H1 (cell line): ENCODE data around the gene ITGA4. TPM values are rescaled to one million over a fixed set of nuclear protein-coding genes. Genes with fewer than 3 reads are reported as not detected.
A peak's percentile ranks its signal among the peaks of the same experiment; 100 is the strongest.

Experiments
- CTCF ChIA-PET: fragments of 300-600 bp; sonication (Branson Sonifier 250); formaldehyde crosslinking; loops from one replicate; lab custom pipeline; 2021; ENCODE audit not compliant: partially characterized antibody; lab: Charles Lee
- POLR2A ChIA-PET: fragments of 300-600 bp; sonication (Branson Sonifier 250); formaldehyde crosslinking; loops from one replicate; lab custom pipeline; 2021; ENCODE audit warnings: inconsistent platforms; ENCODE audit not compliant: partially characterized antibody; lab: Charles Lee
- DNase-seq, 2 experiments: peaks; one replicate each; pipeline versions ENCODE4 v3.0.0 to v3.0.0-alpha.2; 2010 to 2022; ENCODE audit warnings: low spot score in 2 of 2, low read depth in 1 of 2, mixed read lengths in 1 of 2
- FAIRE-seq: peaks from 2 replicates; lab custom pipeline; 2011; peaks lifted over from hg19 to GRCh38; lab: Jason Lieb, UNC
- H2AFZ ChIP-seq: 2 replicates; pipeline ENCODE4 v1.8.1; 2012; ENCODE audit warnings: low read length, inconsistent platforms
- H2AK5ac ChIP-seq: 2 replicates; pipeline ENCODE4 v1.6.1; 2013; ENCODE audit warnings: low read depth, low read length
- H2BK120ac ChIP-seq: replicated peaks from 2 replicates; pipeline ENCODE3; 2013; ENCODE audit warnings: low read depth, low read length, inconsistent platforms
- H2BK12ac ChIP-seq: 2 replicates; pipeline ENCODE4 v1.6.1; 2013; ENCODE audit warnings: low read depth, low read length
- H2BK15ac ChIP-seq: 2 replicates; pipeline ENCODE4 v1.6.1; 2013; ENCODE audit warnings: low read length
- H2BK20ac ChIP-seq: 2 replicates; pipeline ENCODE4 v1.6.1; 2013; ENCODE audit warnings: low read length
- H2BK5ac ChIP-seq: 2 replicates; pipeline ENCODE4 v1.6.1; 2013; ENCODE audit warnings: low read depth, low read length
- H3K14ac ChIP-seq: 2 replicates; pipeline ENCODE4 v1.6.1; 2013; ENCODE audit warnings: inconsistent platforms; ENCODE audit not compliant: insufficient read length
- H3K18ac ChIP-seq: 2 replicates; pipeline ENCODE4 v1.6.1; 2013; ENCODE audit warnings: low read length; ENCODE audit errors: extremely low read depth
- H3K23ac ChIP-seq: 2 replicates; pipeline ENCODE4 v1.6.1; 2013; ENCODE audit warnings: inconsistent platforms; ENCODE audit not compliant: insufficient read length
- H3K23me2 ChIP-seq: 2 replicates; pipeline ENCODE4 v1.6.1; 2013; ENCODE audit warnings: low read depth, low read length
- H3K27ac ChIP-seq: 2 replicates; pipeline ENCODE4 v1.6.1; 2011; ENCODE audit warnings: low read depth, low read length, inconsistent platforms
- H3K27me3 ChIP-seq, 4 experiments: replicated peaks in 1 of 4; 1 replicate in 1 of 4; 2 replicates in 3 of 4; pipeline versions ENCODE4 v1.6.1 to v1.8.1; 2011 to 2013; ENCODE audit warnings: low read length in 3 of 4, mild to moderate bottlenecking in 3 of 4, inconsistent platforms in 2 of 4, mixed read lengths in 2 of 4, moderate library complexity in 1 of 4; ENCODE audit not compliant: control insufficient read depth in 3 of 4, insufficient read depth in 3 of 4; ENCODE audit errors: extremely low read depth in 1 of 4
- H3K36me3 ChIP-seq, 4 experiments: 2 replicates each; pipeline versions ENCODE4 v1.6.1 to v1.8.1; 2011 to 2013; ENCODE audit warnings: mild to moderate bottlenecking in 4 of 4, low read length in 3 of 4, moderate library complexity in 2 of 4, control low read depth in 1 of 4, inconsistent platforms in 1 of 4; ENCODE audit not compliant: insufficient read depth in 4 of 4, control insufficient read depth in 2 of 4
- H3K4ac ChIP-seq: replicated peaks from 2 replicates; pipeline ENCODE3; 2013; ENCODE audit warnings: low read length, low read depth, mixed read lengths, inconsistent platforms; ENCODE audit not compliant: insufficient read length
- H3K4me1 ChIP-seq, 4 experiments: replicated peaks in 1 of 4; 1 replicate in 1 of 4; 2 replicates in 3 of 4; pipeline versions ENCODE4 v1.6.1 to v1.8.1; 2011 to 2013; ENCODE audit warnings: low read length in 3 of 4, inconsistent platforms in 2 of 4, mixed read lengths in 1 of 4; ENCODE audit not compliant: insufficient read depth in 4 of 4, control insufficient read depth in 3 of 4
- H3K4me2 ChIP-seq, 2 experiments: 2 replicates each; pipeline versions ENCODE4 v1.6.1 to v1.8.1; 2011 to 2013; ENCODE audit warnings: low read depth in 2 of 2, low read length in 2 of 2, control low read depth in 1 of 2, inconsistent platforms in 1 of 2, mild to moderate bottlenecking in 1 of 2; ENCODE audit not compliant: insufficient read depth in 1 of 2
- H3K4me3 ChIP-seq, 4 experiments: fragments of 200-600, 300-600 bp in 1 of 4; sonication (generic), shearing (Covaris generic), sonication (Bioruptor Twin) in 1 of 4; 2 replicates each; pipeline versions ENCODE4 v1.5.1 to v1.8.1; 2011 to 2016; ENCODE audit warnings: low read length in 4 of 4, low read depth in 3 of 4, control low read depth in 2 of 4, inconsistent platforms in 2 of 4, mild to moderate bottlenecking in 2 of 4, mixed read lengths in 1 of 4, moderate library complexity in 1 of 4; ENCODE audit not compliant: insufficient read depth in 2 of 4; ENCODE audit errors: extremely low read depth in 1 of 4
- H3K56ac ChIP-seq: replicated peaks from 2 replicates; pipeline ENCODE3; 2013; ENCODE audit warnings: low read depth, mild to moderate bottlenecking, mixed read lengths, low read length, inconsistent platforms; ENCODE audit not compliant: insufficient read length
- H3K79me1 ChIP-seq: 2 replicates; pipeline ENCODE4 v1.6.1; 2013; ENCODE audit warnings: low read depth, low read length, control low read depth
- H3K79me2 ChIP-seq, 2 experiments: 2 replicates each; pipeline versions ENCODE4 v1.6.1 to v1.8.1; 2012 to 2013; ENCODE audit warnings: low read length in 2 of 2, mild to moderate bottlenecking in 2 of 2, inconsistent platforms in 1 of 2; ENCODE audit not compliant: insufficient read depth in 2 of 2, control insufficient read depth in 1 of 2
- H3K9ac ChIP-seq, 4 experiments: replicated peaks in 1 of 4; 1 replicate in 1 of 4; 2 replicates in 3 of 4; pipeline versions ENCODE4 v1.6.1 to v1.8.1; 2011 to 2013; ENCODE audit warnings: low read depth in 3 of 4, low read length in 3 of 4, control low read depth in 2 of 4, mild to moderate bottlenecking in 2 of 4, moderate library complexity in 2 of 4, inconsistent platforms in 1 of 4; ENCODE audit errors: extremely low read depth in 1 of 4
- H3K9me3 ChIP-seq, 2 experiments: 2 replicates each; pipeline versions ENCODE4 v1.6.1 to v1.8.1; 2012 to 2013; ENCODE audit warnings: mild to moderate bottlenecking in 2 of 2, moderate library complexity in 2 of 2, control low read depth in 1 of 2, inconsistent platforms in 1 of 2, low read depth in 1 of 2, low read length in 1 of 2, mixed read lengths in 1 of 2; ENCODE audit not compliant: insufficient read depth in 2 of 2
- H4K20me1 ChIP-seq, 2 experiments: replicated peaks in 1 of 2; 2 replicates each; pipeline versions ENCODE3 to v1.8.1; 2011 to 2013; ENCODE audit warnings: inconsistent platforms in 2 of 2, low read length in 2 of 2, mild to moderate bottlenecking in 1 of 2; ENCODE audit not compliant: insufficient read depth in 2 of 2, control insufficient read depth in 1 of 2
- H4K5ac ChIP-seq: 2 replicates; pipeline ENCODE4 v1.6.1; 2013; ENCODE audit warnings: low read length, low read depth, mixed read lengths, inconsistent platforms; ENCODE audit not compliant: insufficient read length
- H4K8ac ChIP-seq: 2 replicates; pipeline ENCODE4 v1.8.0; 2013; ENCODE audit warnings: mild to moderate bottlenecking, moderate library complexity, low read length, inconsistent platforms; ENCODE audit not compliant: insufficient read depth; ENCODE audit errors: extremely low read depth
- H4K91ac ChIP-seq: replicated peaks from 2 replicates; pipeline ENCODE3; 2013; ENCODE audit warnings: low read length, mixed read lengths, inconsistent platforms; ENCODE audit not compliant: insufficient read length
- BCL11A ChIP-seq, 2 experiments: IDR thresholded peaks; one replicate each; pipeline ENCODE4 v1.6.1; 2011; ENCODE audit warnings: low read depth in 2 of 2, low read length in 2 of 2, mild to moderate bottlenecking in 2 of 2
- JUND ChIP-seq: IDR thresholded peaks from 2 replicates; pipeline ENCODE4 v1.6.1; 2011; ENCODE audit warnings: mild to moderate bottlenecking, improper control_type of control experiment, low read length
- MAFK ChIP-seq: IDR thresholded peaks from 2 replicates; pipeline ENCODE4 v1.6.1; 2012; ENCODE audit warnings: low read depth, mild to moderate bottlenecking, improper control_type of control experiment, low read length
- RXRA ChIP-seq: IDR thresholded peaks from 2 replicates; pipeline ENCODE4 v1.6.1; 2011; ENCODE audit warnings: low read depth, mild to moderate bottlenecking, low read length, moderate library complexity; ENCODE audit not compliant: insufficient read depth
- SP4 ChIP-seq: IDR thresholded peaks from 2 replicates; pipeline ENCODE4 v1.6.1; 2012; ENCODE audit warnings: low read length, inconsistent platforms
- YY1 ChIP-seq: IDR thresholded peaks from 2 replicates; pipeline ENCODE4 v1.6.1; 2011; ENCODE audit warnings: low read depth, mild to moderate bottlenecking, low read length
- WGBS, 2 experiments: shearing (Covaris generic) in 1 of 2; methylation state at CpG; one replicate each; pipeline versions ENCODE4 v1.1.6 to v1.1.7; 2013 to 2015; ENCODE audit warnings: low lambda C conversion rate in 2 of 2, mixed read lengths in 2 of 2, inconsistent platforms in 1 of 2, low coverage in 1 of 2, missing lambda C conversion rate in 1 of 2; ENCODE audit not compliant: insufficient replicate concordance in 2 of 2, insufficient coverage in 1 of 2, insufficient read length in 1 of 2; ENCODE audit errors: extremely low coverage in 1 of 2, missing lambda C conversion rate in 1 of 2; 5-methylcytosine and 5-hydroxymethylcytosine counted together
- polyA plus RNA-seq, 7 experiments: library from polyadenylated mRNA; depleted of rRNA in 3 of 7; stranded (reverse) in 5 of 7; unstranded in 2 of 7; fragments of >200 nt in 5 of 7; fragments of 200-250 nt in 2 of 7; gene quantifications; 1 replicate in 5 of 7; 2 replicates in 1 of 7; 4 replicates in 1 of 7; pipeline versions ENCODE4 v1.2.1 to v1.2.3, GENCODE V29; 2011 to 2013; ENCODE audit warnings: missing spikeins in 2 of 7, mixed read lengths in 2 of 7
- total RNA-seq: library from RNA; stranded (reverse); fragmentation: NEBNext Ultra II Directional; extraction: Animal tissue kit (Norgen Biotek cat#: 25700); gene quantifications from 2 replicates; pipeline ENCODE4 v1.2.1, GENCODE V29; 2021
- TF ChIP-seq, protein P1 (sequence below), 3 experiments: IDR thresholded peaks; 1 replicate in 2 of 3; 2 replicates in 1 of 3; pipeline versions ENCODE4 v1.5.1 to v1.6.1; 2011; ENCODE audit warnings: low read length in 3 of 3, mild to moderate bottlenecking in 3 of 3, inconsistent platforms in 2 of 3, low read depth in 1 of 3, moderate library complexity in 1 of 3; ENCODE audit not compliant: insufficient read depth in 1 of 3; ENCODE audit errors: control extremely low read depth in 1 of 3

Gene ITGA4
- total and polyA plus RNA-seq, 2 of the 8 experiments (the other 6 are each of a cell fraction or from before 2014, with no cell fraction given) = 0.60 to 2.1 TPM

DNA sequence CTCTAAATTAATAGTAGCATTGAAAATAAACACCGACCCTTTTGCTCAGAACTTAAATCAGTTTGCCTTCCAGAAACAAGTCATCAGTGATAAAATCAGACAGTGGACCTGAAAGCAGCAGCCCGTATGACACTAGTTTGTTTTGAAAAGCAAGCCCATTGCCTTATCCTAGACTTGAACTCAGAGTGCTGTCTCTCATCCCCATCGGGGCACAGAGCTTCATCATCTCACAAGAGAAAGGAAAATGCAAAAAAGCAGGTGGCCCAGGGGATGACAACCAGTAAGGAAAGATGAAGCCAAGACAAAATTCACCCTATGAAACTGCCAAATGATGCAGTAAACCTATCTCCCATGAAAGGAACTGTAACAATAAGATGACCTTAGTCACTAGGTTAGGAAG lies 128.5 kb downstream of the ITGA4 start:
- Histone ChIP-seq H3K36me3 (no peaks in the 10 kb centered on the region), H3K4me2 (no peak overlapping the region), H2BK12ac (no peak overlapping the region), H3K23ac (no peak overlapping the region), H3K4ac (no peak overlapping the region), H2BK15ac (no peak overlapping the region), H4K5ac (no peak overlapping the region), H4K8ac (no peak overlapping the region), H3K79me1 (no peaks in the 10 kb centered on the region), H4K91ac (no peak overlapping the region), H4K20me1 (no peaks in the 10 kb centered on the region), H3K27me3 (no peaks in the 10 kb centered on the region), H2AK5ac (no peak overlapping the region), H2BK120ac (no peak overlapping the region), H3K27ac (no peak overlapping the region), H3K9me3 (no peaks in the 10 kb centered on the region), H3K23me2 (no peaks in the 10 kb centered on the region), H3K14ac (no peak overlapping the region), H3K56ac (no peak overlapping the region), H3K4me3 (no peak overlapping the region), H3K4me1 (peaks cover 0 to 7% (median 0%) of the 10 kb centered on the region in 4 experiments; a peak in 2 of 7 replicates), H3K18ac (no peak overlapping the region), H2AFZ (0 out of 2 replicates have a peak overlapping the region, but pooled peaks have one; percentile 67), H3K79me2 (no peaks in the 10 kb centered on the region), H2BK5ac (no peak overlapping the region), H3K9ac (no peak overlapping the region), H2BK20ac (no peak overlapping the region)
- 89% methylated on average over 3 of the region's 3 CpGs; no CpG with 5 or more reads in 1 of the 2 experiments for WGBS, 2 experiments
- ChIA-PET POLR2A (no interaction called here), CTCF (interaction anchor here (1.1 to 6.1 kb wide), 4 partner anchors 12 to 130 kb away, joined by 3 to 34 read pairs (median 14); no protein-coding TSS in a partner anchor)
- DNase-seq (no peak), FAIRE-seq (peak; percentile 45)
- TF ChIP-seq MAFK (no peak), BCL11A (IDR thresholded peaks at IDR 0.05; ENCODE audit: low read depth in 2 of 2, low read length in 2 of 2) (no peak), RXRA (no peak), SP4 (no peak), JUND (no peak), YY1 (no peak)
- TF ChIP-seq, protein P1, sequence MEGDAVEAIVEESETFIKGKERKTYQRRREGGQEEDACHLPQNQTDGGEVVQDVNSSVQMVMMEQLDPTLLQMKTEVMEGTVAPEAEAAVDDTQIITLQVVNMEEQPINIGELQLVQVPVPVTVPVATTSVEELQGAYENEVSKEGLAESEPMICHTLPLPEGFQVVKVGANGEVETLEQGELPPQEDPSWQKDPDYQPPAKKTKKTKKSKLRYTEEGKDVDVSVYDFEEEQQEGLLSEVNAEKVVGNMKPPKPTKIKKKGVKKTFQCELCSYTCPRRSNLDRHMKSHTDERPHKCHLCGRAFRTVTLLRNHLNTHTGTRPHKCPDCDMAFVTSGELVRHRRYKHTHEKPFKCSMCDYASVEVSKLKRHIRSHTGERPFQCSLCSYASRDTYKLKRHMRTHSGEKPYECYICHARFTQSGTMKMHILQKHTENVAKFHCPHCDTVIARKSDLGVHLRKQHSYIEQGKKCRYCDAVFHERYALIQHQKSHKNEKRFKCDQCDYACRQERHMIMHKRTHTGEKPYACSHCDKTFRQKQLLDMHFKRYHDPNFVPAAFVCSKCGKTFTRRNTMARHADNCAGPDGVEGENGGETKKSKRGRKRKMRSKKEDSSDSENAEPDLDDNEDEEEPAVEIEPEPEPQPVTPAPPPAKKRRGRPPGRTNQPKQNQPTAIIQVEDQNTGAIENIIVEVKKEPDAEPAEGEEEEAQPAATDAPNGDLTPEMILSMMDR (IDR thresholded peaks at IDR 0.05; ENCODE audit: control extremely low read depth in 1 of 3, insufficient read depth in 1 of 3, low read depth in 1 of 3, low read length in 3 of 3) = no peak
